ENCODE measurements around the gene DXO.

DXO gene

DNA sequence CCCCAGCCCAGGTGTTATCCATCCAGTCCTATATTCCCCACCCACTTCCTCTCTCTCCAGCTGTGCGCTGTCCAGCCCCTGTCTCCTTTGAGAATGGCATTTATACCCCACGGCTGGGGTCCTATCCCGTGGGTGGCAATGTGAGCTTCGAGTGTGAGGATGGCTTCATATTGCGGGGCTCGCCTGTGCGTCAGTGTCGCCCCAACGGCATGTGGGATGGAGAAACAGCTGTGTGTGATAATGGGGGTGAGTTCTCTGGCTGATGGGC is 43.3 kb downstream of the DXO start:
- no peak overlapping the region for H3K4me3 ChIP-seq (ENCODE audit: low read length)
- TF ChIP-seq, protein P1, sequence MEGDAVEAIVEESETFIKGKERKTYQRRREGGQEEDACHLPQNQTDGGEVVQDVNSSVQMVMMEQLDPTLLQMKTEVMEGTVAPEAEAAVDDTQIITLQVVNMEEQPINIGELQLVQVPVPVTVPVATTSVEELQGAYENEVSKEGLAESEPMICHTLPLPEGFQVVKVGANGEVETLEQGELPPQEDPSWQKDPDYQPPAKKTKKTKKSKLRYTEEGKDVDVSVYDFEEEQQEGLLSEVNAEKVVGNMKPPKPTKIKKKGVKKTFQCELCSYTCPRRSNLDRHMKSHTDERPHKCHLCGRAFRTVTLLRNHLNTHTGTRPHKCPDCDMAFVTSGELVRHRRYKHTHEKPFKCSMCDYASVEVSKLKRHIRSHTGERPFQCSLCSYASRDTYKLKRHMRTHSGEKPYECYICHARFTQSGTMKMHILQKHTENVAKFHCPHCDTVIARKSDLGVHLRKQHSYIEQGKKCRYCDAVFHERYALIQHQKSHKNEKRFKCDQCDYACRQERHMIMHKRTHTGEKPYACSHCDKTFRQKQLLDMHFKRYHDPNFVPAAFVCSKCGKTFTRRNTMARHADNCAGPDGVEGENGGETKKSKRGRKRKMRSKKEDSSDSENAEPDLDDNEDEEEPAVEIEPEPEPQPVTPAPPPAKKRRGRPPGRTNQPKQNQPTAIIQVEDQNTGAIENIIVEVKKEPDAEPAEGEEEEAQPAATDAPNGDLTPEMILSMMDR (IDR thresholded peaks at IDR 0.05; ENCODE audit: insufficient read depth, low read depth, low read length, missing control alignments): no peak
- no peak for DNase-seq (ENCODE audit: low read depth)

DNA sequence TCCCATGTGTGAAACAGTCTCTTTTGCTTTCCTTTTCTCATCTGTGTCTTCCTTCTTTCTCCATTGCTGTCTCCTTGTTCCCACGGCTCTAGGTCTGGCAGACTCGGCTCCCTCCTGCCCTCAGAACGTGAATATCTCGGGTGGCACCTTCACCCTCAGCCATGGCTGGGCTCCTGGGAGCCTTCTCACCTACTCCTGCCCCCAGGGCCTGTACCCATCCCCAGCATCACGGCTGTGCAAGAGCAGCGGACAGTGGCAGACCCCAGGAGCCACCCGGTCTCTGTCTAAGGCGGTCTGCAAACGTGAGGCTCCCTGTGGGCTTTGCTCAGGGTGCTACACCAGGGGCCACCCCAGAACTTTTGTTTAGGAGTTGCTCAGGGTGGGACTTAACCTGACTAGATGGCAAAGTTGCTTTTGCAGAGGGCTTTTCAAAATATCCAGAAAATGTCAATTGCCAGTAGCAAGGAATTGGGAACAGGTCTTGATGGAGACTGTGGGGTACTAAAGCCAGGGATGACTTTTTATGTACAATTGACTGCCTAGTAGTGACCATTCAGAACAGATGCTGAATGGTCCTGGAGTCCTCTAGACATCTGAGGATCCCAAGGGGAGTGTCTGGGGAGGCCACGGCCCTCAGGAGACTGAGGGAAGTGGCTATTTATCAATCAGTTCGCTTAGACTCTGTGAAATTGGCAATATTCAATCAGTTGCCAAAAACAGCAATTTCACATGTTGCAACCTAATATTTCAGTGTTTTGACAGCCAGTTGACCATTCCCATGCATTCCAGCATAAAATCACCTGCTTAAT is 43.9 kb downstream of the DXO start:
- TF ChIP-seq, protein P1 (IDR thresholded peaks at IDR 0.05; ENCODE audit: insufficient read depth, low read depth, low read length, missing control alignments): no peak
- DNase-seq (ENCODE audit: low read depth): no peak
- H3K4me3 ChIP-seq (ENCODE audit: low read length): no peak overlapping the region

DNA sequence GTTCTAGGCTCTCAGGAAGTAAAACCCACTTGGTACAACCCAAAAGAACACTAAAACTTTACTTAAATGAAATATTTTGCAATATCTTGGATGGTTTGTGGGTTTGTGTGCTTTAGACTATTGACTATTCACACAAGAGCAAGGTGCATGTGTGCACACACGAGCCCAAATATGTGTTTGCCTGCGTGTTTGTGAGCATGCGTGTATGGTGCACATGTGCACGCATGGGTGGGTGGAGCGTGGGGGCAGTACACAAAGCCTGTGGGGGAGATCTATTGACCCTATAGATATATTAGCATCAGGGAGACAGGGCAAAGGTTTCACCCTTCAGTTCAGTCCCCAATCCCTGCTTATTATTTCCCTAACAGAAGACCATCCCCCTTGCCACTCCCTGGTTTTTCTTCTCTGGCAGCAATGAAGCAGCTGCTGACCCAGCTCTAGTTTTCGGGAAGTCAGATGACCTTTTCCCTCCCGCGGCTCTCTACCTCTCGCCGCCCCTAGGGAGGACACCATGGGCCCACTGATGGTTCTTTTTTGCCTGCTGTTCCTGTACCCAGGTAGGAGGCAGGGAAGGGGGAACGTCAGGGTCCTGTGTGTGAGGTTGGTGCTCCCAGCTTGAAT is 44.6 kb downstream of the DXO start, which contains the start of gene C2:
TSS of gene C2 (plus strand) at position 476 of the 621 bp plus-strand sequence. CDS start at position 512, 36 bp downstream.
- no peak within 1 kb of the TSS for H3K4me3 ChIP-seq (ENCODE audit: low read length)
- TF ChIP-seq, protein P1 (IDR thresholded peaks at IDR 0.05; ENCODE audit: insufficient read depth, low read depth, low read length, missing control alignments): no peak
- DNase-seq (ENCODE audit: low read depth): no peak

DNA sequence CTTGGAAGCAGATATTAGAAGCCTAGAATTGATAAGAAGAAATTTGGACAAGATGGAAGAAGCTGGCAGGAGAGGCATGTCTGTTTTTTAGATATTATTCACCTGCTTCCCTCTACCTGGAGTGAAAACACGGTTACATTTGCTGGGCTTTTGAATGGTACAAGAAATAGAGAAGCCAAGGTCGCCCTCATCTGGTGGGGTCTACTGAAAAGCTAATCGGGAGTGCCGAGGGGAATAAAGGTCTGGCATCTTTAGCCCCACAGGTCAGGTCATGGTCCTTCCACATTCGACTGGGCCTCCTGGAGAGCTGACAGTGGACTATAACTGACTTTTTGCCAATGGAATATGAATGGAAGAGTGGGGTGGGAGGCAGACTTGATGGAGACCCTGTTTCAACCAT is 49.0 kb downstream of the DXO start:
- no peak for DNase-seq (ENCODE audit: low read depth)
- TF ChIP-seq, protein P1 (IDR thresholded peaks at IDR 0.05; ENCODE audit: insufficient read depth, low read depth, low read length, missing control alignments): no peak
- no peak overlapping the region for H3K4me3 ChIP-seq (ENCODE audit: low read length)

DNA sequence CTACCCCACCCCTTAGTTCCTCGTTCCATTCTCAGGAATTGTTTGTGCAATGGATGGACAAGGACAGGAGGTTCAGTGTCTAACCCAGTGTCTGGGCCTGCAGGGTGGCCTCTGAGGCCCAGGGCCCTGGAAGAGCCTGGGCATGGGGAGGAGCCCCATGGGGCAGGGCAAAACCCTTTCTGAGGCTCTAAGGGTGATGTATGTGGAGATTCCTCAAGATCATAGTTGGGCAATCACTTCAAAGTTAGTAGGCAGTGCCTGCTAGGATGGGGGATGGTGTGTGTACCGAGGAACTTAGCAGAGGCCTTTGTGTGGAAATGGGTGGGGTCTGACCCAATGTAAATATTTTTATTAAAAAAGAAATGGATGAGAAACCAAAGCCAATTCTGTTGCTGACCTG is 51.1 kb downstream of the DXO start:
- peak; percentile 50 for DNase-seq (ENCODE audit: low read depth)
- no peak overlapping the region for H3K4me3 ChIP-seq (ENCODE audit: low read length)
- TF ChIP-seq, protein P1 (IDR thresholded peaks at IDR 0.05; ENCODE audit: insufficient read depth, low read depth, low read length, missing control alignments): no peak

Measured in epithelial cell of esophagus (primary cell).